Frontal cortex (tissue), 4 donors: ENCODE data around the gene CHI3L1. TPM values are rescaled to one million over a fixed set of nuclear protein-coding genes. Genes with fewer than 3 reads are reported as not detected.

Source experiments
- DNase-seq, 2 donors: peaks; one replicate each; pipeline ENCODE4 v3.0.0; 2012; ENCODE audit warnings: low spot score in 2 of 2
- FAIRE-seq: peaks from 2 replicates; lab custom pipeline; 2012; peaks lifted over from hg19 to GRCh38; lab: Jason Lieb, UNC
- total RNA-seq: library from RNA; depleted of rRNA; stranded (reverse); fragments of >200 nt; gene quantifications from one replicate; pipeline ENCODE4 v1.2.3, GENCODE V29; 2014
- donor health status: control.
- donor health status: control.
- donor health status: control.

CHI3L1 gene
- total RNA-seq, 1 donor from 2014 or later = not detected

- no peak for DNase-seq
- no peak for FAIRE-seq
Measured at GRCh38 chr1:203183828-203184227, 2.7 kb downstream of the CHI3L1 start.

- no peak for DNase-seq
- no peak for FAIRE-seq
Measured at GRCh38 chr1:203182387-203182953, 4.0 kb downstream of the CHI3L1 start.

- FAIRE-seq = no peak
- DNase-seq = no peak
Measured at GRCh38 chr1:203181586-203182386, 4.7 kb downstream of the CHI3L1 start.

DNA sequence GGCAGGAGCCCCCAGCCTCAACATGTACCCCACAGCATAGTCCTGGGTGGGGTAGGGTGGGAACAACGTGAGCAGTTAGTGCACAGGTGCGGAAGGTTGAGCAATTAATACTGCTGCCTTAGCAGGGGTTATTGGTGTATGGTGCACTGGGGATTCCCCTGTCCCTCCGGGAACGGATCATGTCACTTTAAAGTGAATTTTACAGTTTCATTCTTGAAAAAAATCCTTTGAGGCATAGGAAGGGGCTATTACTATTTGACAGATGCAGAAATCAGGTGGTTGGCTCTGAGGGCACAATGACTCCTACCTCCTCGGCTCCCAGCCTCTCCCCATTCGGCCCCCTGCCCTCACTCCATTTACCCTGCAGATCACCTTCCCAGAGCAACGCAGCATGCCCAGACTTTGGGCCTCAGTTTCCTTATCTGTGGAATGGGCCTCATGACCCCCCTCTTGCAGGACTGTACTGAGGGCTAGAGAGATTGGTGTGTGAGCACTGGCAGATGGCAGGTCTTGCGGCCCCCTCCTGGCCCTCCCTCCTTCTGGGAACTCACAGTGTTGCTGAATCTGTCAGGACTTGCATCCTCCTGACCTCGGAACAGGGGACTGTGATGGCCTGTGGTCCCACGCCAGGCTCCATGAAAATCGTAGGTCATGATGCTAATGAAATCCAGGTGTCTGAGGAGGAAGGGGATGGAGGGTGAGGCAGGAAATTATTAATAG, 5.7 kb downstream of the CHI3L1 start:
- no peak for FAIRE-seq

GRCh38 chr1:203179667-203180005, 6.9 kb downstream of the CHI3L1 start:
- DNase-seq (no peak), FAIRE-seq (no peak)

More for the DNA sequence above, 5.7 kb downstream of the CHI3L1 start:
- DNase-seq = no peak

- DNase-seq (no peak), FAIRE-seq (no peak)
Measured at GRCh38 chr1:203178821-203179666, 7.5 kb downstream of the CHI3L1 start.

- DNase-seq (no peak), FAIRE-seq (no peak)
Measured at GRCh38 chr1:203178083-203178482, 8.4 kb downstream of the CHI3L1 start.

- FAIRE-seq (no peak), DNase-seq (no peak)
Measured at GRCh38 chr1:203177470-203178039, 8.9 kb downstream of the CHI3L1 start.

- no peak for FAIRE-seq
- DNase-seq = no peak
Measured at GRCh38 chr1:203177036-203177405, 9.5 kb downstream of the CHI3L1 start.

DNA sequence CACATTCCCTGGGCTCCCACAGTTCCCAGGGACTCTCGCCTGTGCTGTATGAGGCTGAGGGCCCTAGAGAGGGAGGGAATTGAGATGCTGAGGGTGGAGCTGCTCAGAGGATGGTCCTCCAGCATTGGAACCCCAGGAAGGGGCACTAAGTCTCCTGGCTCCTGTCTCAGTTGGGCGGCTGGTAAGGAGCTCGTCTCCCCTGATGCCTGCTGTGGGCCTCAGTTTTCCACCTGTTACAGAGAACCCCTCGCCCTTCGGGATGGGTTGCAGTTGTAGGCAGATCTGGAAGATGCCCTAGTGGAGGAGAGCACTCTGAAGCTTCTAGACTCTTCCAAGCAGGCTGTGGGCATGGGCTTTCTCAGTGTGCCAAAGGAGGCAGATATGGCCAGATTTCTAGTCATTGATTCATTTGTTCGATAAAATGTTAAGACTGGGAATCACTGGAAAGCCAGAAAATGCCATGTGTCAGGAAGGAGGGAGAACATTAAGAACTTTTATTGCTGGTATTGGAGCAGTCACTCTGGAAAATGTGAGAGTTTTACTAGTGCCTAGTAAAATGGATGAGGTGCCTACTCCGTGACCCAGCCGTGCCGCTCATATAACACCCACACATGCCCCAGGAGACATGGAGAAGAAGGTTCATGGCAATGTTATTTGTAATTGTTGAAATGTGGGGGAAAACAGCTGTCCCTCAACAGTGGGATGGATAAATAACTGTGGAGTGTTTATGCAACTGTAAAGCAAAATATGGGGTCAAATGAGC, 10.1 kb downstream of the CHI3L1 start:
- DNase-seq (no peak), FAIRE-seq (no peak)

- FAIRE-seq (no peak), DNase-seq (no peak)
Measured at GRCh38 chr1:203175827-203176241, 10.7 kb downstream of the CHI3L1 start.

- FAIRE-seq = no peak
- DNase-seq = no peak
Measured at GRCh38 chr1:203175237-203175826, 11.2 kb downstream of the CHI3L1 start, which contains the start of gene MYBPH. Gene MYBPH (minus strand): TSS chr1:203175826. CDS start chr1:203175755, 71 bp downstream.

DNA sequence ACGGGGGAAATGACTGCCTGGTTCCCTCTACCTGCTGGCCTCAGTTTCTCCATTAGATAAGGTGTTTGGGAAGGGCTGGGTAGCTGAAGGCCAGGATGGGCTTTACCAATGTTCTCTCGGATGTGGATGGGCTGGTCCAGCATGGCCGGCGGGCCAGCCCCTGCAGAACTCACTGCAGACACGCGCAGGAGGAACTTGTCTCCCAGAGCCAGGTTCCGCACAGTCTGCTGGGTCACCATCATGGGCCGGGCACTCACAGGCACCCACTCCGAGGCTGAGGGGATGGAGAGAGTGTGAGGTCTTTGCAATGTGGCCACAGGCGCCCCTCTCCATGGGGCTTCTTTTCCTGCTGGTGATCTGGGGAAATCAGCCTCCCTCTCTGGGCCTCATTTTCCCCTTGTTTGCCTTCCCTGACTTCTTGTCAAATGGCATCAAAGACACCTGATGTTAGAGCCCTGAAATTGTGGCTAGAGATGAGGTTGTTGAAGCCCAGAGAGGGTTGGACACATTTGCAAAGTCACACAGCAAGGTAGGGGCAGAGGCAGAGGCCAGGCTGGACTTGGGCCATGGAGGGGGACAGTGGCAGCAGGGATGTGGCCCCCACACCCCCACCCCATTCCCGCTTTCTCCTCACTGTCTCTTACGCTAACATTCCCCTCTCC, 12.0 kb downstream of the CHI3L1 start:
- FAIRE-seq = no peak
- no peak for DNase-seq

GRCh38 chr1:203173566-203173965, 12.9 kb downstream of the CHI3L1 start:
- FAIRE-seq (no peak), DNase-seq (no peak)

DNA sequence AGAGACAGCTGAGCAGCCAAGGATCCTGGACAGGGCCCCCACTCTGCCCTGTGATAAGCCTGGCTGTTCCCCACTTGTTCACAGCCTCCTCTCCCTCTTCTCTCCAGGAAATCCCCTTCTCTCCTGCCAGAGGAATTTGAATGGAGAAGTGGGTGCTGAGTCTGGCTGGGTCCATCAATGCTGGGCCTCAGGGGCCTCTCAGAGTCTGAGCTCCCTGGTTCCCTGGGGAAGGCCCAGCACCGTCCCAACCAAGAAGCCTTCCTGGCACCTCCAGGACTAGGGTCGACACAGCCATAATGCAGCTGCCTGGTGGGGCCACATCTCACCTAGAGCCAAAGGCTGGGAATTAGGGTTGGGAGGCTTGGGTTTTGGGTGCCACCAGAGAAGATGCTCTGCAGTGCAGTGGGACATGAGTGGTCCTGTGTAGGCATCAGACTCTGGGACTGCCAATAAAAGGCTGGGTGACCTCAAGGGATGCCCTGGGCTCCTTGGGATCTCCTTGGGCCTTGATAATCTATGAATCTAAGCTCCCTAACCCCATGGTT, 13.4 kb downstream of the CHI3L1 start:
- no peak for FAIRE-seq
- DNase-seq = no peak

DNA sequence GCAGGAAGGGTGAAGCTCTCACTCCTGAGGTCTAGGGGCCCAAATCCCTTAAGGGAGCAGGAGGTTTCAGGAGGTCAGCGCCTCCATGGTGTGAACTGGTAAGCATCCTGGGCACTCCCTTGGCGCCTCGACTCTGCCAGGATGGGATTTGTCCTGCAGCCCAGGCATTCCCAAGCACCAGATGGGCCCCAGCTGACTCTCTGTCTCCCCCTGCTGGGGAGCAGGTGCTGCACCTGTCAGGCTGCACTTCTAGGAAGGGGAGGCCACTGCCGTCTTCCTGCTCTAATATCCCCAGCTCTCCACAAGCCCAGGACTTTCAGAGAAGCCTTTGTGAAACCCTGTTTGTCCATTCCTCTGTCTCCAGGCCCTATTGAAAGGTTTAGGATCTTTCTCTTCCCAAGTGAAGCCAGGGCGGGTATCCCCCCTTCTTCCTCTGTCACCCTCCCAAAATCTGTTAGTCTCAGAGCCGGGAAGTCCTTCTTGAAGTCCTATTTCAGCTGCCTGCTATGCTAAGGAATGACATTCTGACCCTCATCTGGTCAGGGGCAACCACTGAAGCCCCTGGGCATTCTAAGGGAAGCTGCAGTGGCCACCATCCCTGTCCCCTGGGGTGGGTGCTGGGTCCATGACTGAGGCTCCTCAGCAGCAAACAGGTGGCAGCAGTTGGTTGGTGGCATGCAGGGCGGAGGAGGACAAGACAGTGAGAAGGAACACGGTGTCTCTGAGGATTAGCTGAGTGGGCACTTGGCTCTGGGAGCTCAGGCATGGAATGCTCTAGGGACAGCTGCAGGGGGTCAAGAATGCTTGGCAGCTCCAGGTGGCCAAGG, 14.1 kb downstream of the CHI3L1 start:
- FAIRE-seq = no peak

More for the DNA sequence above, 14.1 kb downstream of the CHI3L1 start:
- DNase-seq = peak; percentile 59 to 78
